Suprapubic skin (tissue), 3 donors: ENCODE measurements around the gene NET1.

Experiments
- CTCF ChIP-seq, 2 donors: fragments of 200-600 bp in 1 of 2; fragments of 450-650 bp in 1 of 2; sonication (generic) in 1 of 2; IDR thresholded peaks; one replicate each; pipeline ENCODE4 v1.5.1; 2016 to 2019; ENCODE audit warnings: antibody characterized with exemption in 2 of 2, mild to moderate bottlenecking in 1 of 2, moderate library complexity in 1 of 2
- POLR2A ChIP-seq, 2 donors: fragments of 450-650 bp; IDR thresholded peaks; one replicate each; pipeline ENCODE4 v1.6.1; 2017; ENCODE audit warnings: antibody characterized with exemption in 2 of 2, mild to moderate bottlenecking in 2 of 2, moderate library complexity in 2 of 2

- TF ChIP-seq CTCF (IDR thresholded peaks at IDR 0.05) (no peak), POLR2A (IDR thresholded peaks at IDR 0.05) (no peak)
Measured at GRCh38 chr10:5445006-5445405, 32.6 kb downstream of the NET1 start.
